EH (cell line): ENCODE data around the gene CCDC138.
A peak's percentile ranks its signal among the peaks of the same experiment; 100 is the strongest.

ENCODE experiments used
- DNase-seq: peaks from one replicate; pipeline ENCODE4 v3.0.0-alpha.2; 2015; ENCODE audit warnings: low read depth

The CCDC138 gene

DNA sequence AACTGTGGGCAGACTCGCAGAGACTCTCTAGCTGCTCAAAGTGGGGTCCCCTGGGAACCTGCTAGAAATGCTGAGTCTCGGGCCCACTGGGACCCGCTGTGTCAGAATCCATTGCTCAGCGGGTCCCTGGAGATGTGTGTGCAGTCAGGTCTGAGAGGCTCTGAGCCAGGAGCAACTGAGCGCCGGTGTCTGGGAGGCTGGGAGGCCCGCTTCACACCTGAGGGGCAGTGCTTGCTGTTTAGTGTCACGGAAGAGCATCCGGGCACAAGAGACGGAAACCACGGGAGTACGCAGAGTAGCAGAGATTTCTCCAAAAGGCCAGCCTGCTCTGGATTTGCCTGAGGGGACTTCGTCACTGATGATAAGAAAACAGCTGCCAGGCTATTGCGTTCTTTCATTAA lies 132.4 kb downstream of the CCDC138 start:
- DNase-seq, result no peak

- DNase-seq, result no peak
These were observed 133.2 kb downstream of the CCDC138 start for GRCh38 chr2:108919571-108920373.

GRCh38 chr2:108920686-108921085 lies 134.1 kb downstream of the CCDC138 start:
- no peak for DNase-seq

DNA sequence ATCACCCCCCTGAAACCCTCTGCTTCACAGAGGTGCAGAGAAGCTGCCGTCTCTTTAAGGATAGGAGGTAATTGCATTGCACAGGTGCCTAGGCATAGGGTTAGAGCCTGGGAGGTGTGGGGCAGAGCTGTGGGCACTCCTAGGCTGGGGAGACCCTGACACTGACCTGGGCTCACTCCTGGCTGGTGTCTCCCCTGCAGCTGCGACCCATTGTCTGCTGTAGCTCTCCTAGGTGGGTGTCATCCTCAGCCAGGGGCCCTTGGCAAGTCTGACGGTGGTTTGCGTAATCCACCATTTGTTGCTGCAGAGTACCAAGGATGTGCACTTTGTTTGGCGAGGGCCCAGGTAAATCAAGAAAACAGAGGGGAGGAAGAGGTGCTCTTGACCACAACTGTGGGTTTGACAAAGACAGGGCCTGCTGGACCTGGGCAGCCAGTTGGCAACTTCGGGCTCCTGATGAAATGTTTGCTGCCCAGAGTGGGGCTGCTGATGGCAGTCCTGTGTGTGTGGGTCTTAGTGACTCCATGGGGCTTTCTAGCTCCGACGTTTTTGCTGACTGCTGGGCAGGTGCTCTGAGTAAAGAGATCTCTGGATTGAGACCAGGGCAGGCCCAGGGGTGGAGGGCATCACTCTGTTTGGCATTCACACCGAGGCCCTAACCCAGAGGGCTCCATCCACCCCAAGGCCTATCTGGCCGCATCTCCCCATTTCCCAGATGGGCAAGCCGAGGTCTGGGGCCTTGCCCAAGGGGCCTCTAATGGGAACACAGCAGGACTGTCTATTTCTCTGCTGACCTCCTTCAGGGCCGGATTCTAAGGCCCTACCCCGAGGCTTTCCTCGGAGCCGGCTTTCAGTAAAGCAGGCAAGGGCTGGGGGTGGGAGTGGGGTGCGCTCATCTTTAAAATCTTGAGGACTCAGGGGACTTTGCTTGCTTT lies 134.8 kb downstream of the CCDC138 start:
- no peak for DNase-seq

DNA sequence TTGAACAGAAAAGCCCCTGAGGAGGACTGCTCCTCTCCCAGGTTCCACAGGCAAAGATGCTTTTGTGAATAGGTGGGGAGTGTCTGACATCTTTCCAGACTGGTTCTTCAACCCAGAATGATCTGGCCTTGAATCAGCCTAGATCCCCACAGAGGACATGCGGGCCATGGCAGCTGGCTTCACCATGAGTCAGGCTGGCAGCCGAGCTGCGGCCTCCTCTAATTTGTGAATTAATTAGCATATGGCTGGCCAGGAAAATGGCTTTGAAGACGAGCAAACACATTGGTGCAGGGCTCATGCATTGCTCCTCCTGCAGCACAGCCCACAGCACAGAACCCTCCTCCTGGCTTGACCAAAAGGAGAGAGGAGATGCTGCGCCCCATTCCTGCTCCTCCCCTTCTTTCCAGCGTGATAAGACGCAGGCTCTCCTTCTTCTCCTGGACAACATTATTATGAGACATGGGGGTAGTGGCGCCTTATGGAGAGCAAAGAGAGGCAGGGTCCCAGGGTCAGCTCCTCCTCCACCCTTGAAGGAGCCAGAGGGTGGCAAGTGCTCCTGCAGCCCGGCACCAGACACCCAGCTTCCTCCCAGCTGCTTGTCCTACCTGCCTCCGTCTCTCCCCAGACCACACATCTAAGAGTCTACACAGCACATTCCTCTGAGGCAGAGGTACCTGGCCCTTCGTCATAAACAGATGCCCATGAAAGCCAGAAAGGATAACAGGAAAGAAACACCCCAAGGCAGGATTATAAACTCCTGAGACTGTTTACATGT lies 135.8 kb downstream of the CCDC138 start:
- peak; percentile 49 for DNase-seq

DNA sequence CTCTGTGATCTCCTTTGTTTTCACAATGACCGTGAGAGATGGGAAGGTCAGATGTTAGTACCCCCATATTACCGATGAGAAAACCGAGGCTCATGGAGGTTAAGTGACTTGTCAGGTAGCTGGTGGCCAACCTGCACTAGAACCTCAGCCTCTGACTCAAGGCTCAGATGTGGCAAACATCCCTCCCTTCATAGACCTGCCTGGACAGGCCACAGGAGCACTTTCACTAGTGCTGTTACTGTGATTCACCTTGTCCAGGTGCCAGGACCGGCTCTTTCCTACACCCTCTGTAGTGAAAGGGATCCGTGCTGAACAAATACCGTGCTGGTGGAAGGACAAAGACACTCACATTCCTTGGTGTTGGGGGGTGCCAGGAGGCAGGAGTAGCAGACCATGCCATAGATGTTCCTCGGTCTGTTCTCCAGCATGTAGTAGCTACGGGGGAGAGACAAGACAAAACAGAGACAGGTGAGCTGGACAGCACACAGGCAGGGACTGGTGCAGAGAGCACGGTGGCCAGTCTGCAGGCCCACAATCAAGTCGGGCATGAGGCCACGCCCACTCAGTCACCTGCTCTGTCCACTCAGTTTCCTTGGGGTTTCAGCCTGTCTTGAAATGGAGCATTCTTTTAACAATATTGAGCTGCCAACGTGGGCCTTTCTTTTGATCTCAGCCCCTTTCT lies 136.6 kb downstream of the CCDC138 start:
- DNase-seq, result no peak

GRCh38 chr2:108923736-108924579 lies 137.4 kb downstream of the CCDC138 start:
- no peak for DNase-seq

DNA sequence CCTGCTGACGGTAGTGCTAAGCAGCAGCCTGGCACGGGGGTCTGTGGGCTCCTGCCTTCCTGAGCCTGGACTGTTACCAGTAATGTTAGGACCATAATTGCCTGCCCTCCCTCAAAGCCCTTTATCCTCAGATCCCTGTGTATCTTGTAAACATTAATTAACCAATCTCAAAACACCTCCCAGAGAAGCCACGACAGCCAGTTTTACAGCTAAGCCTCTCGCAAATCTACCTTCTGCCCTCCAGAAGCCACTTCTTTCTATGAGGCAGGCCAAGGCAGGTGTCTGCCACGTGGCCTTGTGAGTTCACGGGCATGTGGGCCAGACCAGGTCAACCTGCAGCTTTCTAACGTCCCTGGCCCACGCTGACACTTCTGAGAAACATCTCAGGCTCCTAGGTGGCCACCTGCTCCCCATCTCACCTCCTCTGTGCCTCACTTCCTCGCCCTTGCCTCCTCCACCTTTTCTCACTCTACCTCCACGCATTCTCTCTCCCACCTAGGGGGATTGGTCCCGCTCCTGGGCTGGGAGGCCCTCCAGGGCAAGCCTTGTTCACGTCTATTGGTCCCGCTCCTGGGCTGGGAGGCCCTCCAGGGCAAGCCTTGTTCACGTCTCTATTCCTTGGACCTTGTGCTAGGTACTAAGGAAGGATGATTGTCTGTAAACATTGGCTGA lies 138.1 kb downstream of the CCDC138 start:
- no peak for DNase-seq

- no peak for DNase-seq
These were observed 138.7 kb downstream of the CCDC138 start for GRCh38 chr2:108925286-108925685.

GRCh38 chr2:108925735-108926134 lies 139.2 kb downstream of the CCDC138 start:
- no peak for DNase-seq
